Measurements from ENCODE around the gene KRTAP2-1. TPM values are rescaled to one million over a fixed set of nuclear protein-coding genes. Genes with fewer than 3 reads are reported as not detected.

The KRTAP2-1 gene
- total and polyA plus RNA-seq, 2 of the 8 experiments (the other 6 are each of a cell fraction or from before 2014, with no cell fraction given), result not detected

GRCh38 chr17:41009936-41010335 is 37.2 kb downstream of the KRTAP2-1 start (continued):
- TF ChIP-seq ATF2 (IDR thresholded peaks at IDR 0.05; ENCODE audit: low read length) (no peak), EZH2 (IDR thresholded peaks at IDR 0.05; ENCODE audit: low read depth, low read length, severe bottlenecking) (no peak), SUZ12 (IDR thresholded peaks at IDR 0.05; ENCODE audit: low read length) (no peak), SIX5 (IDR thresholded peaks at IDR 0.05; ENCODE audit: low read depth, low read length) (no peak)

Measured in H1 (cell line).